ENCODE measurements around the gene IL4I1. TPM values are rescaled to one million over a fixed set of nuclear protein-coding genes. Genes with fewer than 3 reads are reported as not detected.

IL4I1 gene
- total RNA-seq, 1 experiment from 2014 or later, result 0.61 TPM

DNA sequence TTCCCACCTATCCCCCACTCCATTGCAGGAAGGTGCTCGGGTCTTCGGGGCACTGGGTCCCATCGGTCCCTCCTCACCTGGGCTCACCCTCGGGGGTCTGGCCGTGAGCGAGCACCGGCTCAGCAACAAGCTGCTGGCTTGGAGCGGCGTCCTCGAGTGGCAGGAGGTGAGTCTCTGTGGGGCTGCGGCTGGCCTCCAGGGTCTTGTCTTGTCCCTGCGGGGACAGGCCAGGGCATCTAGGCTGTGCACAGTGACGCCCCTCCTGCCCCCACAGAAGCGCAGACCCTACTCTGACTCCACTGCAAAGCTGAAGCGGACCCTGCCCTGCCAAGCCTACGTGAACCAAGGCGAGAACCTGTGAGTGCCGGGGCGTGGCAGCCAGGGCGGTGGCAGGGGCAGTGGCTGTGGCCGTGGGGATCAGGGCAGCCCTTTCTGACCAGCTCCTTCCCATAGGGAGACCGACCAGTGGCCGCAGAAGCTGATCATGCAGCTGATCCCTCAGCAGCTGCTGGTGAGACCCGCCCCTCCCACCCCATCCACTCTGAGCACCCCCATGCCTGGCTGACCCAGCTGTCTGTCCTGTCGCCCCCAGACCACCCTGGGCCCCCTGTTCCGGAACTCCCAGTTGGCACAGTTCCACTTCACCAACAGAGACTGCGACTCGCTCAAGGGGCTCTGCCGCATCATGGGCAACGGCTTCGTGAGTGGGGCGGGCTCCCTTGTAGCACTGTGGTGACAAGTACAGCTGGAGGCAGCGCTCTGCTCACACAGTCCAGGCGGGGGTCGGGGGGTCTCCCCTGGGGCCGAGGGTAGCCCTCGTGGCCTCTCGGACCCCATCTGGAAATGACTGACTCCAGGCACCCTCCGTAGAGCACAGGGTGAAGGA lies 42.1 kb downstream of the IL4I1 start:
- H2BK5ac ChIP-seq (ENCODE audit: insufficient read length, low read length), result no peak overlapping the region
- no peak overlapping the region for H4K8ac ChIP-seq (replicated peaks; ENCODE audit: insufficient read length, low read depth, low read length)
- no peak overlapping the region for H3K18ac ChIP-seq (ENCODE audit: insufficient read length, low read depth, low read length)
- H3K9me3 ChIP-seq (ENCODE audit: control insufficient read depth, low read depth, low read length), result no peaks in the 10 kb centered on the region
- no peak overlapping the region for H3K4me2 ChIP-seq (ENCODE audit: insufficient read depth, insufficient read length, low read length)
- Mint-ChIP-seq H3K9me3 (no peaks in the 10 kb centered on the region; a peak in 1 of 5 replicates), H3K36me3 (ENCODE audit: insufficient read depth in 1 of 3, low read depth in 3 of 3) (peaks cover 26 to 65% (median 60%) of the 10 kb centered on the region in 3 experiments), H3K4me1 (peaks cover 22 to 24% of the 10 kb centered on the region in 2 experiments), H3K27me3 (ENCODE audit: low read depth) (peaks cover 2% of the 10 kb centered on the region; the same call in 1 of the 2 replicates), H3K4me3 (no peak overlapping the region), H3K27ac (no peak overlapping the region)
- no peak overlapping the region for H4K91ac ChIP-seq (ENCODE audit: insufficient read length, low read depth, low read length)
- H2BK120ac ChIP-seq (ENCODE audit: low read depth, low read length, poor library complexity, severe bottlenecking), result no peak overlapping the region
- H3K56ac ChIP-seq (ENCODE audit: insufficient read length, low read depth, low read length), result no peak overlapping the region
- DNase-seq, result no peak
- no peak overlapping the region for H2AFZ ChIP-seq (ENCODE audit: low read length)
- H3K4me1 ChIP-seq (ENCODE audit: insufficient read depth, low read length), result no peaks in the 10 kb centered on the region; the same call in 1 of the 2 replicates
- no peak overlapping the region for H4K5ac ChIP-seq (ENCODE audit: insufficient read length, low read depth, low read length)
- peaks cover 11% of the 10 kb centered on the region for H3K79me1 ChIP-seq (ENCODE audit: insufficient read depth, low read depth, low read length, poor library complexity, severe bottlenecking)
- peaks cover 9% of the 10 kb centered on the region; the same call in 1 of the 2 replicates for H3K79me2 ChIP-seq (ENCODE audit: insufficient read depth, low read length)
- peaks cover 10% of the 10 kb centered on the region for H3K23me2 ChIP-seq (ENCODE audit: insufficient read length, low read depth, low read length, poor library complexity, severe bottlenecking)
- no peak overlapping the region for H2BK20ac ChIP-seq (ENCODE audit: low read depth, low read length, poor library complexity, severe bottlenecking)
- peaks cover 6% of the 10 kb centered on the region for H4K20me1 ChIP-seq (ENCODE audit: control insufficient read depth, insufficient read depth, insufficient read length)
- H3K9ac ChIP-seq (ENCODE audit: extremely low read depth, insufficient read length, low read length), result no peak overlapping the region
- H2BK15ac ChIP-seq (ENCODE audit: low read depth, low read length), result no peak overlapping the region
- H3T11ph ChIP-seq (ENCODE audit: low read length), result no peak overlapping the region
- H2BK12ac ChIP-seq (ENCODE audit: insufficient read length, low read depth, low read length), result no peak overlapping the region
- TF ChIP-seq, protein P1, sequence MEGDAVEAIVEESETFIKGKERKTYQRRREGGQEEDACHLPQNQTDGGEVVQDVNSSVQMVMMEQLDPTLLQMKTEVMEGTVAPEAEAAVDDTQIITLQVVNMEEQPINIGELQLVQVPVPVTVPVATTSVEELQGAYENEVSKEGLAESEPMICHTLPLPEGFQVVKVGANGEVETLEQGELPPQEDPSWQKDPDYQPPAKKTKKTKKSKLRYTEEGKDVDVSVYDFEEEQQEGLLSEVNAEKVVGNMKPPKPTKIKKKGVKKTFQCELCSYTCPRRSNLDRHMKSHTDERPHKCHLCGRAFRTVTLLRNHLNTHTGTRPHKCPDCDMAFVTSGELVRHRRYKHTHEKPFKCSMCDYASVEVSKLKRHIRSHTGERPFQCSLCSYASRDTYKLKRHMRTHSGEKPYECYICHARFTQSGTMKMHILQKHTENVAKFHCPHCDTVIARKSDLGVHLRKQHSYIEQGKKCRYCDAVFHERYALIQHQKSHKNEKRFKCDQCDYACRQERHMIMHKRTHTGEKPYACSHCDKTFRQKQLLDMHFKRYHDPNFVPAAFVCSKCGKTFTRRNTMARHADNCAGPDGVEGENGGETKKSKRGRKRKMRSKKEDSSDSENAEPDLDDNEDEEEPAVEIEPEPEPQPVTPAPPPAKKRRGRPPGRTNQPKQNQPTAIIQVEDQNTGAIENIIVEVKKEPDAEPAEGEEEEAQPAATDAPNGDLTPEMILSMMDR (conservative IDR thresholded peaks at IDR 0.05), result no peak
- H3K27me3 ChIP-seq (ENCODE audit: insufficient read depth, low read length), result no peaks in the 10 kb centered on the region
- H3K27ac ChIP-seq (ENCODE audit: insufficient read length, low read depth, low read length), result no peak overlapping the region
- H3K14ac ChIP-seq (ENCODE audit: insufficient read depth, low read length), result no peak overlapping the region
- H3K4ac ChIP-seq (ENCODE audit: low read depth, low read length), result no peak overlapping the region
- no peak overlapping the region for H2AK5ac ChIP-seq (ENCODE audit: insufficient read length, low read length)
- no CpG with 5 or more reads among the region's 39 CpGs for WGBS (ENCODE audit: extremely low coverage, insufficient read length, low lambda C conversion rate)
- H3K23ac ChIP-seq (ENCODE audit: insufficient read length, low read depth, low read length), result no peak overlapping the region

All from H9 (cell line).